Activated naive CD4-positive, alpha-beta T cell treated with anti-CD3 and anti-CD28 coated beads, Interleukin-2, amount 10 ng/mL, durations not matched to agents 7 days and 5 days (primary cell): ENCODE data around the gene PIM3.
A peak's percentile ranks its signal among the peaks of the same experiment; 100 is the strongest.

Source experiments
- CTCF ChIA-PET: fragments of 350-600 bp; sonication (Branson Sonifier 250); formaldehyde crosslinking; loops from one replicate; lab custom pipeline; 2021; ENCODE audit warnings: antibody characterized with exemption; lab: Charles Lee
- DNase-seq: peaks from one replicate; pipeline ENCODE4 v3.0.0-alpha.2; 2020
- H3K27ac Mint-ChIP-seq: one replicate; pipeline ENCODE4 v1.8.0; 2021; ENCODE audit warnings: mild to moderate bottlenecking, moderate library complexity, mixed read lengths
- H3K27me3 Mint-ChIP-seq: one replicate; pipeline ENCODE4 v1.8.0; 2021; ENCODE audit warnings: mild to moderate bottlenecking, mixed read lengths
- H3K36me3 Mint-ChIP-seq: one replicate; pipeline ENCODE4 v1.8.0; 2021; ENCODE audit warnings: mixed read lengths
- H3K4me1 Mint-ChIP-seq: one replicate; pipeline ENCODE4 v1.8.0; 2021; ENCODE audit warnings: mixed read lengths
- H3K4me3 Mint-ChIP-seq: one replicate; pipeline ENCODE4 v1.8.0; 2021; ENCODE audit warnings: mild to moderate bottlenecking, moderate library complexity, mixed read lengths
- H3K9me3 Mint-ChIP-seq: one replicate; pipeline ENCODE4 v1.8.0; 2021; ENCODE audit warnings: mixed read lengths

PIM3 gene

GRCh38 chr22:49968313-49968830 lies 7.8 kb downstream of the PIM3 start:
- H3K9me3 Mint-ChIP-seq = no peaks in the 10 kb centered on the region
- H3K4me1 Mint-ChIP-seq = peaks cover 32% of the 10 kb centered on the region
- CTCF ChIA-PET = interaction anchor here (0.9 kb wide), 1 partner anchor 38 kb away, joined by 3 read pairs; no protein-coding TSS in a partner anchor
- H3K4me3 Mint-ChIP-seq = no peak overlapping the region
- H3K27me3 Mint-ChIP-seq = peaks cover 3% of the 10 kb centered on the region
- H3K36me3 Mint-ChIP-seq = peaks cover 9% of the 10 kb centered on the region
- H3K27ac Mint-ChIP-seq = no peak overlapping the region
- DNase-seq = no peak

- peaks cover 25% of the 10 kb centered on the region for H3K4me1 Mint-ChIP-seq
- CTCF ChIA-PET = no interaction called here
These were observed 8.5 kb downstream of the PIM3 start for GRCh38 chr22:49968831-49969661.

GRCh38 chr22:49969751-49970527 lies 9.4 kb downstream of the PIM3 start:
- Mint-ChIP-seq H3K36me3 (no peaks in the 10 kb centered on the region), H3K27me3 (peaks cover 3% of the 10 kb centered on the region), H3K9me3 (no peaks in the 10 kb centered on the region), H3K4me1 (peaks cover 18% of the 10 kb centered on the region), H3K27ac (peak overlapping the region; percentile 91), H3K4me3 (peak overlapping the region; percentile 71)
- DNase-seq = peak; percentile 20
- CTCF ChIA-PET = no interaction called here

More at GRCh38 chr22:49968831-49969661, 8.5 kb downstream of the PIM3 start:
- Mint-ChIP-seq H3K27me3 (peaks cover 3% of the 10 kb centered on the region), H3K36me3 (peaks cover 2% of the 10 kb centered on the region), H3K27ac (no peak overlapping the region), H3K9me3 (no peaks in the 10 kb centered on the region), H3K4me3 (no peak overlapping the region)
- DNase-seq = peak; percentile 19

- Mint-ChIP-seq H3K4me1 (peaks cover 23% of the 10 kb centered on the region), H3K4me3 (peak overlapping the region; percentile 71), H3K9me3 (no peaks in the 10 kb centered on the region), H3K27me3 (peaks cover 3% of the 10 kb centered on the region), H3K36me3 (no peaks in the 10 kb centered on the region), H3K27ac (peak overlapping the region; percentile 91)
- CTCF ChIA-PET = interaction anchor here (1.0 to 1.3 kb wide), 2 partner anchors 8 to 40 kb away, joined by 3 read pairs; no protein-coding TSS in a partner anchor
- peak; percentile 95 for DNase-seq
These were observed 10.1 kb downstream of the PIM3 start for GRCh38 chr22:49970528-49971231.

GRCh38 chr22:49971232-49972162 lies 10.9 kb downstream of the PIM3 start:
- H3K4me1 Mint-ChIP-seq = peaks cover 27% of the 10 kb centered on the region
- DNase-seq = peak; percentile 23
- CTCF ChIA-PET = interaction anchor here (1.0 to 1.3 kb wide), 2 partner anchors 9 to 41 kb away, joined by 3 read pairs; no protein-coding TSS in a partner anchor
- H3K4me3 Mint-ChIP-seq = peak overlapping the region; percentile 71
- H3K9me3 Mint-ChIP-seq = no peaks in the 10 kb centered on the region
- H3K27ac Mint-ChIP-seq = peak overlapping the region; percentile 91
- no peaks in the 10 kb centered on the region for H3K36me3 Mint-ChIP-seq
- peaks cover 3% of the 10 kb centered on the region for H3K27me3 Mint-ChIP-seq

GRCh38 chr22:49972163-49973017 lies 11.8 kb downstream of the PIM3 start:
- H3K36me3 Mint-ChIP-seq = no peaks in the 10 kb centered on the region
- no peaks in the 10 kb centered on the region for H3K9me3 Mint-ChIP-seq
- CTCF ChIA-PET = no interaction called here
- peaks cover 3% of the 10 kb centered on the region for H3K27me3 Mint-ChIP-seq
- no peak overlapping the region for H3K4me3 Mint-ChIP-seq
- H3K27ac Mint-ChIP-seq = no peak overlapping the region
- H3K4me1 Mint-ChIP-seq = peaks cover 25% of the 10 kb centered on the region
- peak; percentile 27 for DNase-seq

GRCh38 chr22:49973018-49973961 lies 12.7 kb downstream of the PIM3 start:
- no peak overlapping the region for H3K4me3 Mint-ChIP-seq

GRCh38 chr22:49975543-49976389 lies 15.2 kb downstream of the PIM3 start:
- H3K36me3 Mint-ChIP-seq = peaks cover 8% of the 10 kb centered on the region
- CTCF ChIA-PET = interaction anchor here (1.2 kb wide), 1 partner anchor 45 kb away, joined by 5 read pairs; no protein-coding TSS in a partner anchor
- H3K27ac Mint-ChIP-seq = no peak overlapping the region
- peaks cover 8% of the 10 kb centered on the region for H3K9me3 Mint-ChIP-seq
- no peak overlapping the region for H3K4me3 Mint-ChIP-seq
- DNase-seq = peak; percentile 44
- H3K27me3 Mint-ChIP-seq = peaks cover 7% of the 10 kb centered on the region
- peaks cover 16% of the 10 kb centered on the region for H3K4me1 Mint-ChIP-seq

More at GRCh38 chr22:49973018-49973961, 12.7 kb downstream of the PIM3 start:
- Mint-ChIP-seq H3K27ac (no peak overlapping the region), H3K27me3 (peaks cover 3% of the 10 kb centered on the region), H3K9me3 (no peaks in the 10 kb centered on the region), H3K4me1 (peaks cover 23% of the 10 kb centered on the region), H3K36me3 (no peaks in the 10 kb centered on the region)
- no peak for DNase-seq
- CTCF ChIA-PET = no interaction called here

- Mint-ChIP-seq H3K36me3 (peaks cover 8% of the 10 kb centered on the region), H3K27me3 (peaks cover 4% of the 10 kb centered on the region), H3K4me3 (no peak overlapping the region), H3K9me3 (peaks cover 8% of the 10 kb centered on the region), H3K4me1 (peaks cover 12% of the 10 kb centered on the region), H3K27ac (peak overlapping the region; percentile 17)
- CTCF ChIA-PET = interaction anchor here (0.6 to 1.2 kb wide), 2 partner anchors 45 to 165 kb away, joined by 3 to 5 read pairs; no protein-coding TSS in a partner anchor
- DNase-seq = peak; percentile 55
These were observed 16.0 kb downstream of the PIM3 start for GRCh38 chr22:49976439-49977175.

GRCh38 chr22:49977578-49977977 lies 17.0 kb downstream of the PIM3 start:
- H3K4me1 Mint-ChIP-seq = peaks cover 12% of the 10 kb centered on the region
- DNase-seq = no peak
- CTCF ChIA-PET = no interaction called here
- peaks cover 8% of the 10 kb centered on the region for H3K36me3 Mint-ChIP-seq
- H3K27me3 Mint-ChIP-seq = peaks cover 8% of the 10 kb centered on the region
- H3K9me3 Mint-ChIP-seq = peaks cover 8% of the 10 kb centered on the region
- no peak overlapping the region for H3K27ac Mint-ChIP-seq
- no peak overlapping the region for H3K4me3 Mint-ChIP-seq
